Pons (tissue), 1 donor: Measurements from ENCODE around the gene HHATL.

ENCODE experiments used
- DNase-seq: peaks from one replicate; pipeline ENCODE4 v3.0.0-alpha.2; 2016; ENCODE audit warnings: low spot score

The HHATL gene

GRCh38 chr3:42684632-42685362 lies 17.8 kb downstream of the HHATL start:
- DNase-seq: no peak

- peak; percentile 47 for DNase-seq
Measured at GRCh38 chr3:42683875-42684598, 18.6 kb downstream of the HHATL start.

GRCh38 chr3:42682301-42683070 lies 20.1 kb downstream of the HHATL start:
- DNase-seq: no peak

- no peak for DNase-seq
Measured at GRCh38 chr3:42681361-42682038, 21.1 kb downstream of the HHATL start.

GRCh38 chr3:42680806-42681205 lies 21.8 kb downstream of the HHATL start:
- DNase-seq: no peak

GRCh38 chr3:42680271-42680670 lies 22.3 kb downstream of the HHATL start:
- DNase-seq: no peak

- no peak for DNase-seq
Measured at GRCh38 chr3:42678447-42678846, 24.2 kb downstream of the HHATL start.

GRCh38 chr3:42675909-42676308 lies 26.7 kb downstream of the HHATL start:
- no peak for DNase-seq

- no peak for DNase-seq
Measured at GRCh38 chr3:42674146-42674545, 28.5 kb downstream of the HHATL start.

GRCh38 chr3:42673082-42673481 lies 29.5 kb downstream of the HHATL start:
- no peak for DNase-seq

- DNase-seq: no peak
Measured at GRCh38 chr3:42672515-42672914, 30.1 kb downstream of the HHATL start.

- DNase-seq: no peak
Measured at GRCh38 chr3:42670670-42671069, 31.9 kb downstream of the HHATL start.

GRCh38 chr3:42670051-42670576 lies 32.5 kb downstream of the HHATL start:
- DNase-seq: no peak

- DNase-seq: no peak
Measured at GRCh38 chr3:42668793-42669217, 33.8 kb downstream of the HHATL start.

- DNase-seq: no peak
Measured at GRCh38 chr3:42668413-42668760, 34.2 kb downstream of the HHATL start.

GRCh38 chr3:42667523-42668412 lies 34.8 kb downstream of the HHATL start:
- DNase-seq: no peak

- no peak for DNase-seq
Measured at GRCh38 chr3:42667096-42667522, 35.5 kb downstream of the HHATL start.

- no peak for DNase-seq
Measured at GRCh38 chr3:42666577-42666998, 36.0 kb downstream of the HHATL start.

- no peak for DNase-seq
Measured at GRCh38 chr3:42666022-42666421, 36.6 kb downstream of the HHATL start.

GRCh38 chr3:42665050-42665878 lies 37.3 kb downstream of the HHATL start:
- no peak for DNase-seq
